Activated CD4-positive, CD25-positive, alpha-beta regulatory T cell treated with anti-CD3 and anti-CD28 coated beads, Interleukin-2, amount 50 U/mL, for 16 hours (primary cell): ENCODE results near the gene SLC6A17.

ENCODE experiments used
- DNase-seq: peaks from one replicate; pipeline ENCODE4 v3.0.0-alpha.2; 2020; ENCODE audit warnings: low read depth, low spot score

Gene SLC6A17

DNA sequence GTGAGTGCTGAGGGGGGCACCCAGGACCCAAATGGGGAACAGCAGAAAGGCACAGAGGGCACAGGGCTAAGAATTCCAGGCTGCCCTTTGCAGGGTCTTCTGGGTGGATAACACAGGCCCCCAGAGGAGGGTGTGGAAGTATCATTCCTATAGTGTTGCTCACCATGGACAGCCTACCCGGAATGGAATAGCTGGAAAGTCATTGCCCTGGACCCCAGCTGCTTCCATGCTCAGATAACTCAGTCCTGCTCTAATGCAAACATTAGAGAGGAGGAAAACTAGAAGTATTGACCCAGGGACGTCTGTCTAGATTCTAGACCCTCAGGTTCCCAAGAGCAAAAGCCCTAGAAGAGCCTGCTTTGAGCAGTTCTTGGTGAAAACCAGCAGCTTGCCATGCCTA, 24.7 kb downstream of the SLC6A17 start:
- DNase-seq: no peak

DNA sequence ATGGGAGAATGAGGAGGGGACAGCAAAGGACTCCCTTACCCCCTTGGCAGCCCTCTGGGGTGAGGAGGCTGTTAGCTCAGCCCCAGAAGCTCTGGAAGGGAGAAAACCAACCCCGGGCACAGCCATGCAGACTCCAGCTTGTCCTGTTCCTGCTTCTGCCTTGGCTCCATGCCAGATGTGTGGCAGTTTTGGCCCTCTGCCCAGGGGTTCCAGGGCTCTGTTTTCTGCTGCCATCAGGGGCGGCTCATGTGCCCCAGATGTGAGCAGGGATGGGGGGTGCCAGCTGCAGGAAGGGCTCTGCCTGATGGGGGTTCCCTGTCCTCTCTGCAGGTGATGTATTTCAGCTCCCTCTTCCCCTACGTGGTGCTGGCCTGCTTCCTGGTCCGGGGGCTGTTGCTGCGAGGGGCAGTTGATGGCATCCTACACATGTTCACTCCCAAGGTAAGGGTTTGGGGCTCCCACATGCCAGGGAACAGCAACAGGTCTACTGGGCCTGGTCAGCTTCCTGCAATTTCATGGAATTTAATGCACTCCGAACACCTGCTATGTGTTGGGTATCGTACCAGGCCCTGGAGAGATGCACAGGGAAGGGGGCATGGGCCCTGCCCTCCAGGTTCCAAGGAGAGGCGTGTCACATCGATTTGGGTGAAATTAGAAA, 26.1 kb downstream of the SLC6A17 start:
- no peak for DNase-seq

DNA sequence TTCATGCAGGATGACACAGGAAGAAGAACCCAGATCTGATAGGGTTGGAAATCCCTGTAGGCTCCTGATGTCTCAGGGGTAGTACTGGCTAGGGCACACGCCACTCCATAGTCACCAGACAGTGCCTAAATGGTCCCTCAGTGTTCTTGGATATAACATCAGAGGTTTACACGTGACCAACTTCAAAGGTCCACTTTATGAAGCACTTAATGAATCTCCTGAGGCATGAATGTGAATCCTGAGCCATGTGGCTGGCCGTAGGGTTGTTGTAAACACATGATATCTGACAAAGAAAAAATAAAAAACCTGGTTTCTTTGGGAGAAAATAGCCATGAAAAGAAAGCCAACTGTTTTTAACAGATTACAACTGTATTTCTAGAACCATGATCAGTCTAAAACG, 27.5 kb downstream of the SLC6A17 start:
- DNase-seq: no peak

DNA sequence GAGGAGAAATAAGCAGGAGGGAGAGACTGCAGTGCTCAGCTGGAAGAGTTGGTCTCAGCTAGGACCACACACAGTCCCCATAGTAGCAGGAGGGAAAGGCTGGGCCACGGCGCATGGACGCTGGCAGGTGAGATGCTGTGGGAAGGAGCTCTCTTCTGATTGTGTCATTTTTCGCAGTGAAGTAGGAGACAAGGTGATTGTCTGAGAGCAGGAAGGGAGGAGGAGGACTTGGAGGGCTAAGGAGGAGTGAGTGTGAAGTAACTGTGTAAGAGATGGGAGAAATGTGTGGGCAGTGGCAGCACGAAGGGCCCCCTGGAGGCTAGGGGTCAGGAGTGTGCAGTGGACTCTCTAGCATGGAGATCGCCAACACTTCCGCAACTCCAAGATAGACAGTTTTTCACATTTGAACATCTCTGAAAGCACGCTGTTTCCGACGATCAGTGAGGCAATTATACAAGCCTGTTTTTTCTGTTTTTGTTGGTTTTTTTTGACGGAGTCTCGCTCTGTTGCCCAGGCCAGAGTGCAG, 33.4 kb downstream of the SLC6A17 start:
- no peak for DNase-seq

DNA sequence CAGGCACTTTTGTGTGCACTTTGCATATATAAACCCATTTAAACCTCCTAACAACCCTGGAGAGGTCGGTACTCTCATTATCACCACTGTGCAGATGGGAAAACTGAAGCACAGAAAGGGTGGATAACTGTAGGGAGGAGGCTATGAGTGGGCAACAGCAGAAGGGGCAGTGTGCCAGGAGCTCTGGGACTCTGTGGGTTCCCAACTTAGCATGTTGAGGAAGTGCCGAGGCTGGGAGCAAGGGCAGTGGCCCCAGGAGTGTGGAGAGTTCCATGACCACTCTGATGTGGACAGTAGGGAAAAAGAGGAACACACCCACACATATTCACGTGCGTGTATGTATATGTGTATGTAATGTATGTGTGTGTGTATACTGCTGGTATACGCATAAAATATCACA, 34.2 kb downstream of the SLC6A17 start:
- DNase-seq: no peak

DNA sequence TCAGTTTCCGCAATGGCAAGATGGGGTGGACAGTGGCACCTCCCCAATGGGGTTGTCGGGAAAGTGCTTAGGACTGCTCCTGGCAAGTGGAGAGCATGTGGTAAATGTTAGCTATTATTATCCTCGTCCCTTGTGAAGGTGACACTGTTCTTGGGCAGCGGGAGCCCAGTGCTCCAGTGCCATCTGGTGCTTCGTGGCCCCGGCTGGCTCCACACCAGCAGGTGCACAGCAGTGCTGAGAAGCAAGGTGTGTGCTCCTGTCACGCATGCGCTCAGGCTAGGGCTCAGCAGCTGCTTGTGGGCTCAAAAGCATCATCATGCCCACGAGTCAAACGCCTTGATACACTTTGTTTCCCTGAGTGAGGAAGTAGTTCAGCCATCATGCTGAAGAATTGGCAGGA, 34.9 kb downstream of the SLC6A17 start:
- DNase-seq: no peak

DNA sequence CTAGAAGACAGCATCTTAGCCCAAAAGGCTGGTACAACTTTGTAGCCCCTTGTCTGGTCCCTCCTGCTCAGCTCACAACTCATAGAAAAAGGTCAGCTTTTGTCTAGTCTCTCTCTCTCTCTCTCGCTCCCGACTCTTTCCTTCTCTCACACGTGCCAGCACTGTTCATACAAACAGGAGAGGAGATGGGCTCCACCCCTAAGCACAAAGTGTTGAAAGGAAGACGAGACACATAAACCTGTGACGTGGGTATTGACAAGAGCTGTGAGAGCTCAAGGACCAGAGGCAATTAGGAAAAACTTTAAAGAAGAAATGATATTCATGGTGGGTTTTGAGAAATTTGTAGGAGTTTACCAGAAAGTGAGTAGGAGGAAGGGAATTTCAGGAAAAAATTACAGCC, 36.3 kb downstream of the SLC6A17 start:
- no peak for DNase-seq

DNA sequence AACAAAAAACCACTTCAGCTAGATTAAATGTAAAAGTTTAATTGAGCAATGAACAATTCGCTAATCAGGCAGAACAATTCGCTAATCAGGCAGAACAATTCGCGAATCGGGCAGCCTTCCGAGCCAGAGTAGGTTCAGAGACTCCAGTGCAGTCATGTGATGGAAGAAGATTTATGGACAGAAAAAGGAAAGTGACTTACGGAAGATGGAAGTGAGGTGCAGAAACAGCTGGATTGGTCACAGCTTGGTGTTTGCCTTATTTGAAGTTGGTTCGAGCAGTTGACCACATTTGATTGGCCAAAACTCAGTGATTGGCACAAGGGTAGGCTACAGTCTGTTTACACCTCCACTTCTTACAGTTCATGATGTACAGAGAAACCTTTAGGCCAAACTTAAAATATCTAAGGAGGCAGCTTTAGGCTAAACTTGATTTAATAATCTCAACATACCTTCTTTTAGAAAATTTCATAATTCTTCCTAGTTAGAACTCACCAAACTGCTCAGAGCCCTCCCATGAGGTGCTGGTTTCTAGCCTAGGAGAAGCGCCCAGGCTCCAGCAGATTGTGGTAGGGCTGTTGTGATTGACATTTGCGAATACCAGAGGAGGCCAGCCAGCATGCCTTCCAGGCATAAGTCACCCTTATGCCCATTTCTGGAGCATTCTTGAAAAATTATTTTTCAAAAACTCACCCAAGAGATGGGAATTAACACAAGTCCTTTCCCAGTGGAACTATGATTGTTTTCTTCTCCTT, 37.0 kb downstream of the SLC6A17 start:
- no peak for DNase-seq

DNA sequence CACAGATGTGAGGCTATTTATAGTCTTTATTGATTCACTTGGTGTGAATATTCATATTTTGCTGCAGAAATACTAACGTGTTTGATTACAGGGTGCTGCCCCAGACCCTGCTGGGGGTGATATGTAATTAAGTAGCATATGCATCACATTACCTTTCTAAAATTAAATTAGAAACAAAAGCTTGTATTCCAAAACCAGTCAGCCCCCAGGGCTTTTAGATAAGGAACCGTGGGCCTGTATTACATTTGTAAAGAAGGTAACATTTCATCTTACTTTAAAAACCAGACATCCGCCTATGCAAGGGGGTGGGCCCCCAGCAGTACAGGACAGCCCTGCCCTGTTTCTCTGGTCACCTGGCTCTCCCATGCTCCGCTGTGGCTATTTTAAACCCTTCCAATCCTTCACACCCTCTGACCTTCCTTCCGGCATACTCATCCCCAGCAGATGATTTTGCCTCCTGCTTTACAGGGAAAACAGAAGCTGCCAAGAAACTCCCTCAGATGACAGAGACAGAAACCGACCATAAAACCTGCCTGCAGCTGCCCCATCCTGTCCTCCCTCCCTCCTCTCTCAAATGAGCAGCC, 37.8 kb downstream of the SLC6A17 start:
- no peak for DNase-seq

DNA sequence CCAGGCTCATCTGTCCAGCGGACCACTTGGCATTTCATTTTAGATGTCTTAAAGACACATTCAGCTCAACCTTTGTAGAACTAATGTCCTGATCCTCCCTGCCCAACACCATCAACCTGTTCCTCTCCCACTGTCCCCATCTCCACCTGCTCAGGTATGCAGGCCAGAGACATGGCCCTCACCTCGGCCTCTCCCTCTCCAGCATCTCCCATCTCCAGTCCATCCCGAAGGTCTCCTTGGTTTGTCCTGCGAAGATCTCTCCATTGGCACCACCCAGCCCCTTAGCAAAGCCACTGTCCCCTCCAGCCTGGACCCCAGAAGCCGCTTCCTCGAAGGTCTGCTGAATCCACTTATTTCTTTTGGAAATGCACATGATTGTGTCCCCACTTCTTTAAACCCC, 38.9 kb downstream of the SLC6A17 start:
- DNase-seq: no peak

DNA sequence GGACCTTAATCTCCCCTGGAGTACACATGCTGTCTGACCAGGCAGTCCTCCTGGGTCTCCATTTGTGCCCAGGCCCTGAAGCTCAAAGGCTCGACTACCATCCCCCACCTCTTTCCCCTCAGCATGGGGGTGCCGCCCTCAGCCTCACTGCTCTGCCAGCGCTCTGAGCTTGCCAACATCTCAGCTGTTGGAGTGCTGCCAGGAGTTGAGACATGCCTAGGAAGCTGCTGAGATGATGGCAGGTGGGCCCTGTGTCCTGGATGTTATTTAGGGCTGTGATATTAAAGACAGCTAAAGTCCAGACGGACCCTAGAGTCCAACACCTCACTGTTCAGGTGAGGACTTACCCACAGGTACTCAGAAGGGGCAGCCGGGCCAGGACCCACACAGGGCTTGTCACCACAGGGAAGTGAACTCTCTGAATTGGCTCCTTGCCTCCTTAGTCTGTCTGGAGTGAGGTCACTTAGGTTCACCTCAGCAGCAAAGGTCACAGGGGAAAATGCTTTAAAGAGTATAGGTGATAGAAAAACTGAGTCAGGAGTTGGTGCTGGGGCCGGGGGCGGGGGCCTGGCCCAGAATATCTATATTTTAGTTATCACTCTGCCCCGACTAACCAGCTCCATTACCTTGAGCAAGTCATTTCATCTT, 40.1 kb downstream of the SLC6A17 start:
- no peak for DNase-seq

DNA sequence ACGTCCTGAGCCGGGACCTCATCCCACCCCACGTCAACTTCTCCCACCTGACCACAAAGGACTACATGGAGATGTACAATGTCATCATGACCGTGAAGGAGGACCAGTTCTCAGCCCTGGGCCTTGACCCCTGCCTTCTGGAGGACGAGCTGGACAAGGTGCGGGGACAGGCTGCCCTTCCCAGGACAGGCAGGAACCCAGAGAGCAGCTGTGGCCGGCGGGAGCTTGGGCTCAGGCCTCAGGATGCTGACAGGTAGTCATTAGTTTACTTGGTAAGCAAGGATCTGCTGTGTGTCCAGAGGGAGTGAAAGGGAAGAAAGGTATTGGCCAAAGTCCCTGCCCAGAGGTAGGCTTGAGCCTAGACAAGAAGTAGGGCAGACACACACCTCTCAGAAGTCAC, 42.2 kb downstream of the SLC6A17 start:
- no peak for DNase-seq

DNA sequence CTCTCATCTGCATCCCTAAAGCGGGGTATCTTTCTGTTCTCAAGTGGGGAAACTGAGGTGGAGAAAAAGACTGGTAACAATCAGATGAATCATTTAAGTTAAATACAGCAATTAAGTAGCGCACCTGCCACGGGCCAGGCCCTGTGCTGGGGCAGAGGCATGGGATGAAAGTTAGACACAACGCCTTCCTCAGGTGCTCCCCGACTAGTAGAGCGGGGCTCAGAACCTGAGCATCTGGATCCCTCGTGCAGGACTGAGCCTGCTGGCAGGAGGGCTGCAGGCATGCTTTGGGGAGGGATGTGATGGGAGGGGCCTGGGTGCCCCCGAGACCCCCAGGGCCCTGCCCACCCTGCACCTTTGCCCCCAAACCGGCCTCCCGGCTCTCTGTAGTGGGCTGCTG, 44.9 kb downstream of the SLC6A17 start:
- DNase-seq: no peak

DNA sequence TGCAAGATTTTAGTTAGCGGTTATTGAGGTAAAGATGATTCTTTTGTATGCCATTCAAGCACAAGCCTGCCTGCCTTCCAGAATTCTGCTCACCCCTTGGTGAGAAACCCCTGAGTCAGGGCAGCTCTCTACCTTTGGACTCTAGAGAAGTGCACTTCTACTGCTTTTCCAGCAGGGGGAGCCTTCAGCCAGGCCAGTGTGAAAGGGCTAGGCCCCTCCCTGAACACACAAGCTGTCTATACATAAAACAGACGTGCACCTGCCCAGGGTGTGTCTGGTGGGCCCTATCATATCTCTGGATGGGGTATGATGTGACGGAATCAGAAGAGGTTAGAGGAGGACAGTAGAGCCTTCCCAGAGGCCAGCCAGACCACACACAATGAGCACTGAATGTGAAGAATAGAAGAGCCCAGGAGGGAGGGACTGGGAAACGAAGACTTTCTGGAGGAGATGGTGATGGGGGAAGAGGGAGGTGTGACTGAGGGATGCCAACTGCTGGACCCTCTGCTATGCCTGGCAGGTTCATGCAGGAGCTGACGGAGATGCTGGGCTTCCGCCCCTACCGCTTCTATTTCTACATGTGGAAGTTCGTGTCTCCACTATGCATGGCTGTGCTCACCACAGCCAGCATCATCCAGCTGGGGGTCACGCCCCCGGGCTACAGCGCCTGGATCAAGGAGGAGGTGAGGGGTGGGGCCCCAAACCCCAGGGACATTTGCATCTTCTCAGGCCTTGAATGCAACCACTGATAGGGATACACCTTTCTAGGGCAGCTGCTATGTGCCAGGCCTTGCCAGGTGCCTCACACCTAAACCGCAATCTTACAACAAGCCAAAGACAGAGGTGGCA, 46.8 kb downstream of the SLC6A17 start:
- peak; percentile 23 for DNase-seq

DNA sequence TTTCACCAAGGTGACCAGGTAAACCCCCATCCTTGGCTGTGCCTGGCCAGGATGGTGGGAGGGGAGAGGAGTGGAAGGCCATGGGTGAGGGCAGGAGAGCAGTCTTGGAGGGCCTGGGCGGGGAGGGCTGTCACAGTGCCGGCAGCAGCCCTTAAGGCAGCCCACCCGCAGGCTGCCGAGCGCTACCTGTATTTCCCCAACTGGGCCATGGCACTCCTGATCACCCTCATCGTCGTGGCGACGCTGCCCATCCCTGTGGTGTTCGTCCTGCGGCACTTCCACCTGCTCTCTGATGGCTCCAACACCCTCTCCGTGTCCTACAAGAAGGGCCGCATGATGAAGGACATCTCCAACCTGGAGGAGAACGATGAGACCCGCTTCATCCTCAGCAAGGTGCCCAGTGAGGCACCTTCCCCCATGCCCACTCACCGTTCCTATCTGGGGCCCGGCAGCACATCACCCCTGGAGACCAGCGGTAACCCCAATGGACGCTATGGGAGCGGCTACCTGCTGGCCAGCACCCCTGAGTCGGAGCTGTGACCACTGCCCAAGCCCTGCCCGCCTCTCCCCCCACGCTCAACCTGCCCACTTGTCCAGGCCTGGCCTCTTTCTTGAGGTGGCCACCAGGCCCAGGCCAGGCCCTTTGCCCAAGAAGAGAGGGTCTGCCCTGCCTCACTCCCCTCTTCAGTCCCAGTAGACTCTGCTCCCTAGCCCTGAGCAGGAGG, 47.8 kb downstream of the SLC6A17 start:
- DNase-seq: no peak

DNA sequence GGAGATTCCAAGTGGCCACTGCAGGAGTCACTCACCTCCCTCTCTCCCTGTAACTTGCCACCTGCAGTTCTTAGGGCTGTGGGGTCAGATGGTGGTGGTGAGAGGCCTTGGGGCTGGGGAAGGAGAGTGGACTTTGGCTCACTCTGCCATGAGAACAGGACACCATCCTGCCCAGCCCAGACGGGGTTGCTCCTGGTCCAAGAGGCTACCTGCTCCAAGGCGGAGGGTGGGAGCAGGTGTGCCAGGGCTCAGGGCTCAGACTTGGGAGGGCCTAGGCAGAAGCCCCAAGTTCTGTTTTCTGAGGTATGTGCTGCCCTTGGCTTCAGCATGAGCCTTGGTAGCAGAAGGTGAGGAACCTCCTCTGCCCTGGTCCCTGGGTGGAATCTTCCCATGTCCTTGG, 48.5 kb downstream of the SLC6A17 start:
- DNase-seq: no peak

DNA sequence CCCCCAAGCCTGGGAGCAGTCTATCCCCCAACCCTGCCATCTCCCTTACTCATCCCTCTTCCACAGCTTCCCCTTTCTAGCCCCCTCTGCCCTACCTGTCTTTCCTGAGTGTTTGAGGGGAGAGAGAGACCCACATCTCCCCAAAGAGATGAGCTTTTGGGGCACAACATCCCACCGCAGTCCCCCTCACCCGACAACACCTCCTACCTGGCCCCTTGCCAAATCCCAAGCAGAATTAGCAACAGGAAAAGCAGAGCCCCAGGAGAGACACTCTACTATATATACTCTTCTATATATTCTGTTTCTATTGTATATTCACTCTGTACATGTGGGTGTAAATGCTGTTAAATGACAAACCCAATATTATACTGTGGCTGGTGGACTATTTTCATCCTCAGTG, 49.9 kb downstream of the SLC6A17 start:
- DNase-seq: no peak

DNA sequence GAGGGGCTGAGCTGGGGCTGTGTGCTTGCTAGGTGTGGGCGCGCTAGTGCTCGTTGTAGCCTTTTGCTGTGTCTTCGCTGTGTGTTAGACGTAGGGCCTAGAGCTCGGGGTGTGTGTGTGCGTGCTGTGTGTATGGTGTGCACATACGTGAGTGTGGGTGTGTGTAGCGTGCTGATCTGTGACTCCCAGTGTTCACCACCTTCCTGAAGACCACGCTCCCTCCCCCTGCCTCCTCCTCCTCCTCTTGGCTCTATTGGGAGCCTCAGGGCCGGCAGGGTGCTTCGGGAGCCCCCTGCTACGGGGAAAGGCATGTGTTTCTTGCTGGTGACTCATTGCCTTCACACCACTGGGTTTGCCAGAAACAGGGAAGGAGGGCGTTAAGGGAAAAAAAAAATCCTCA, 50.4 kb downstream of the SLC6A17 start:
- no peak for DNase-seq

DNA sequence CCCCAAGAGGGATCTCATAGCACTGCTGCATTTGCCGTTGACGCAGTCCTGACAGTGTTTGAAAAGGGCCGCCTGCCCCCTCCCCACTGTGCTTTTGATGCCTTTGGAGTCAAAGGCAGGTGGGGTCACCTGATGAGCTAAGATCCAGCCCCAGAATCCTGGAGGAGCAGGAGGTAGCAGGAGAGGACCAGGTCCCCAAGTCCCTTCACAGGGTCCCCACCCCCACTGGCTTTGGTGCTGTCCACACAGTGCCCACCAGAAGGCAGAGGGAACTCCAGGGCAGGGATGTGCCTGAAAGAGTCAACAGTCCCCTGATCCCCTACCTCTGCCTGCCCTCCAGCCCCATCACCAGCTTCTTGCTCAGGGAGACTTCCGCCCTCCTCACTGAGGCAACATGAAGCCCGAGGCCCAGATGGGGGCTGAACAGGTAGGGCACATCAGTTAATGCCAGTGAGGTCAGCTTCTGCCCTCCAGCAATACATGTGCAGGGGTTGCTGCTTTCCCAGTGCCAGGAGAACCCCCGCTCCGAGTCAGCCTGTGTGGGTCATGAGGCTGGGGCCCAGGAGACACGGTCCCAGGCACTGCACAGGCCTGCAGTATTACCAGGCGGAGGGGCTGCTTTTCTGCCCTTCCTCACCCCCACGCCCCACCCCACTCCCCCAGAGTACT, 51.0 kb downstream of the SLC6A17 start:
- DNase-seq: no peak

DNA sequence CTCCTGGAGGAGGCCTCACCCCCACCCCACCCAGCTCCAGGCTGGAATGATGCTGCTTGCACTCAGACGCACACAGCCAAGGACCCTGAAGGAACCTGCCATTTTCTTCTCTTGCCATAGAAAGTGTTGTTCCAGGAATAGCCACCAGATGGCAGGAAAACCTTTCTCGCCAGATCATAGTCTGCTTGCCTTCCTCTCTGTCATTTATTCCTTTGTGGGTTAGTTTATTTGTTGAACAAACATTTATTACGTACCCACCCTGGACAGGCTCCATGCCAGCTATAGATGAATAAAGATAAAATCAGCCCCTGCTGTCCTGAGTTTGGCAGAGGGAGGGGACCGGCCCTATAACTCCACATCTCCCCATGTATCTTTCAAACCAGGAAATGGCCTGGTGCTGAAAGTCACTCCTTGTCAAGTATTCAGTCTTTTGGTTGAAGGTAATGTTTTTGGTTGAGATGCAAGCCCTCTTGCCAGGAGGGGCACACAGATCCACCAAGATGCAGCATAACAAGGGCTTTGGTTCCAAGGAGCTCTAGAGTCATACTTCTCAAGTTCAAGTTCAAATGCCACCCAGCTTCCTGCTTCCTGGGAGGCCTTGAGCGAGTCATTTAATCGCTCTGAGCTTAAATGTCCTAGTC, 52.8 kb downstream of the SLC6A17 start:
- peak; percentile 48 for DNase-seq
